Uterus (tissue), 2 donors: ENCODE data around the gene ENTPD7.

Source experiments
- POLR2A ChIP-seq, 2 donors: fragments of 450-650 bp; IDR thresholded peaks; one replicate each; pipeline ENCODE4 v1.6.1; 2016; ENCODE audit warnings: antibody characterized with exemption in 2 of 2, mild to moderate bottlenecking in 1 of 2, moderate library complexity in 1 of 2
- TF ChIP-seq, protein P1 (sequence below), 4 experiments: fragments of 200-600 bp in 2 of 4; fragments of 450-650 bp in 2 of 4; sonication (generic) in 2 of 4; IDR thresholded peaks; one replicate each; pipeline ENCODE4 v1.5.1; 2016 to 2019; ENCODE audit warnings: antibody characterized with exemption in 4 of 4, mild to moderate bottlenecking in 2 of 4, moderate library complexity in 1 of 4

DNA sequence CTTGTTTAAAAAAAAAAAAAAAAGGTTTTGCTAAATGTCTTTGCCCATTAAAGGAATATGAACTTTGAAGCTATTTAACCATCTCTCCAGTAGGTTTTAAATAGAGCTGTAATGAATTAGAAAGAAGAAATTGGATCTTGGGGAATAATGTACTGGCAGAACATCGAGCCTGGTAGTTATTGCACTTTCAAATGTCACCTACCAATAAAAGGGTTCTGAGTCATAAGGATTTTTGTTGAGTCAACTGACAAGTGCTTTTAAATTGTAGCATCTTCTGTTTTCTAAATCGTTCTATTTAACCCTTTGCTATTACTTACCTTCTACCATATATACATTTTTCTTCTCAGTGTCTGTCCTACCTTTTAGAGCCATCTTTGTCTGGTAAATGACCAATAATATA, 83.4 kb downstream of the ENTPD7 start:
- TF ChIP-seq, protein P1, sequence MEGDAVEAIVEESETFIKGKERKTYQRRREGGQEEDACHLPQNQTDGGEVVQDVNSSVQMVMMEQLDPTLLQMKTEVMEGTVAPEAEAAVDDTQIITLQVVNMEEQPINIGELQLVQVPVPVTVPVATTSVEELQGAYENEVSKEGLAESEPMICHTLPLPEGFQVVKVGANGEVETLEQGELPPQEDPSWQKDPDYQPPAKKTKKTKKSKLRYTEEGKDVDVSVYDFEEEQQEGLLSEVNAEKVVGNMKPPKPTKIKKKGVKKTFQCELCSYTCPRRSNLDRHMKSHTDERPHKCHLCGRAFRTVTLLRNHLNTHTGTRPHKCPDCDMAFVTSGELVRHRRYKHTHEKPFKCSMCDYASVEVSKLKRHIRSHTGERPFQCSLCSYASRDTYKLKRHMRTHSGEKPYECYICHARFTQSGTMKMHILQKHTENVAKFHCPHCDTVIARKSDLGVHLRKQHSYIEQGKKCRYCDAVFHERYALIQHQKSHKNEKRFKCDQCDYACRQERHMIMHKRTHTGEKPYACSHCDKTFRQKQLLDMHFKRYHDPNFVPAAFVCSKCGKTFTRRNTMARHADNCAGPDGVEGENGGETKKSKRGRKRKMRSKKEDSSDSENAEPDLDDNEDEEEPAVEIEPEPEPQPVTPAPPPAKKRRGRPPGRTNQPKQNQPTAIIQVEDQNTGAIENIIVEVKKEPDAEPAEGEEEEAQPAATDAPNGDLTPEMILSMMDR (IDR thresholded peaks at IDR 0.05), result no peak
- no peak for TF ChIP-seq POLR2A (IDR thresholded peaks at IDR 0.05)
